ENCODE results near the gene HCRTR1.
A peak's percentile ranks its signal among the peaks of the same experiment; 100 is the strongest.

Gene HCRTR1

DNA sequence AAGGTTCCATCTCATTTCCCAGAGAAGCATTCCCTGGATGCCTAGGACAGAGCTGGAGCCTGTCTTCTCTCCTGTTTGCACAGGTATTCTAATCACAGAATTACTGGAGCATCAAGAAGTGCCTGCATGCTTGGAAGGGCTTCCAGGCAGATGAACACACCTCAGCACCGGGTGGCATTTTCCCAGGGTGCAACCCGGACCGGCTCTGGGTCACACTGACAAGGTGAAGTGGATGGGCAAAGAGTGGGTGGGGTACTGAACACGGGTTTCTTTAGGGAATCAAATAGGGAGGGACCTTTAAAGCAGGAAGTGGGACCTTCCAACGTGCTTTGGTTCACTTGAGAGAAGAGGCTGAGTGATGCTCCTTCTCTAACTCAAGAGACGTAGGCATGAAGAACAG is 34.3 kb downstream of the HCRTR1 start:
- DNase-seq = peak; percentile 17

DNA sequence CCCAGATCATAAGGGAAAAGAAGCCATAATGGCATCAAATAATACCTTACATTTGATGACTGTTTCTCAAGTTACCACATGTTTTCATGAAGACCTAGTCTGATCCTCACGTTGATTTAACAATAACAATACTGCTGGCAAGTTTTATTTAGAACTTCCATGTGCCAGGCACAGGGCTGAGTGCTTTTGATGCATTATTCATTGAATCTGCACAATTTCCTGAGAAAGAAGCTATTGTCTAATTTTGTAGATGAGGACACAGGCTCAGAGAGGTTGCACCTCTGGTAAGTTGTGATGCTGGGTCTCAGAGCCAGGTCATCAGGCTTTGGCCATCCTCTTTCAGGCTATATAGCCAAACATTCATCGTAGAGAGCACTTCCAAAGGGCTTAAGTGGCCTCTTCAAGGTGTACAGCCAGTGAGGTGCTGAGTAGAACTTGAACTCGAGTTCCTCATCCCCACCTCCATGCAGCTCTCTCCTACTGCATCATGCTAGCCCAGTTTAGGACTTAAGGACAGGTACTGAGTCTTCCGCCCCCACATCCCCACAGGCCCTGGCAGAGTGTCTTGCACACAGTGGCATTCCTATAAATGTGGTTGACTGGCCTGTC is 35.5 kb downstream of the HCRTR1 start:
- DNase-seq = no peak

DNA sequence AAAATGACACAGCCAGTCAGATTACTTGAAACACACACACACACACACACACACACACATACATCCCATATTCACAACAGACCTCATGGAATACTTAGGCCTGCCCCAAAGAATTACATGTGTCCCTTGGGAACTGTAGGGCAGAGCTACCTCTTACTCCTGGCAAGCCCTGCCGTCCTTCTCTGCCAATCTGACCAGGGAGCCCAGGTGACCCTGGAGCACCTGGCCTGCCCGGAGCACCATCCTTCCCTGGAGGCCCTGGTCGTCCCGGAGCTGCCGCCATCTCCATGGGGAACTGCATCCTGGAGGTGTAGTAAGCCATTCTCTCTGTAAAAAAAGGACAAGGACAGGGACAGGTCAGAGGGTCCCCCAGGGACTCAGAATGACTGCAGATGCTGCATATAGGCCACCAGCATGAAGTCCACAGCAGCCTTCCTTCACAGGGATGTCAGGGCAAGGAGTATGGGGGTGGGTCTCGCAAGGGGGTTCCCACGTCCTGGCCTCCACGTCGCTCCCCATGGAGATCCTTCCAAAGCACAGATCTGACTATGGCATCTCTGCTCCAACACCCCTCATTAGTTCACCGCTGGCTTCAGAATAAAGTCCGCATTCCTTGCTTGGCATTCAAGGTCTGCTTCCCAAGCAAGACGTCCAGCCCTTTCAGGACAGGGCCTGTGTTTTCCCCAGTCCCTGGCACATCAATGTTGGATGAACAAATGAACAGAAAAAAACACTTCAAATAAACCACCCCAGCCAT is 36.4 kb downstream of the HCRTR1 start:
- no peak for DNase-seq

DNA sequence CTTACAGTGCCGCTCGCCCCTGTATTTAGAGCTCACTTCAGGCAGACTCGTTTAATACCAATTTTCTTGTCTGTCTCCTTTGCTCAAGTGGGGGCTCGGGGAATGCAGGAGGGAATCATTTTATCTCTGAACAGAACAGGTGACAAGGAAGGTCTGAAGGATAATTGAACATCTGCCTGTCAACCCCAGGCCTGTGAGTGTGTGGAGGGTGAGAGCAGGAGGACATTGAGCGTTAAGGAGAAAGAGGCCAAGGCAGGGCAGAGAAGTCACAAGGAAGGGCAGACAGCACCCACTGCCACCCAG is 36.9 kb downstream of the HCRTR1 start:
- no peak for DNase-seq

DNA sequence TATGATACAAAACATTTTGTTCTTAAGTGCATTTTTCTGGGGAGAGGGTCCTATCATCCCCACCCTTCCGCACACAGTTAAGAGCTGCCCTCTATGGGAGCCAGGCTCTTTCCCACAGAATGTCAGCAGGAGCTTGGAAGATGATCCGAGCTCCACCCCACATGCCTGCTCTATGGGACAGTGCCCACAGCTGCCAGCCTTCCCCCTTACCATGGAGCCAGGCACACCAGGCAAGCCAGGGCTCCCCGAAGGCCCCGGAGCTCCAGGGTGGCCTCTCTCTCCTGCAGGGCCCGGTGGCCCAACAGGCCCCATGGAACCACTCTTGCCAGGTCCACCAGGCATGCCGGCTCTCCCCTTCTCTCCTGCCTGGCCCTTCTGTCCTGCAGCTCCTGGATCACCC is 37.6 kb downstream of the HCRTR1 start:
- DNase-seq = no peak

DNA sequence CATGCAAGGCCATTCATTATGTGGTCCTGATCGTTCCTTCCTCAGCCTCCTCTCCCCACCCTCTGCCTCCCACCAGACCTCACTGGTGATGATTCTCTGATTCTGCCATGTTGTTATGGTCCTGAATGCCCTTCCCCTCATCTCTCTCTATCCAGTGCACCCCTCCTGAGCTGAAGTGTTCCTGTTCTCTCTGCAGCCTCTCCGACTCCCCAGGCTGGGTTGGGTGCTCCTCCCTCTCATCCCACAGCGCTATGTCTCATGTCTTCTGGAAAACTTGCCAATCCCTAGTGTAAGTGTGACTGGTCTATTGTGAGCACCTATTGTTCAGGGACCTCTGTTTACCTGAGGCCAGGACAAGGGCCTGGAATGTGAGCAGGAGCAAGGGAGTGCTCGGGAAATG is 38.3 kb downstream of the HCRTR1 start:
- DNase-seq = no peak

DNA sequence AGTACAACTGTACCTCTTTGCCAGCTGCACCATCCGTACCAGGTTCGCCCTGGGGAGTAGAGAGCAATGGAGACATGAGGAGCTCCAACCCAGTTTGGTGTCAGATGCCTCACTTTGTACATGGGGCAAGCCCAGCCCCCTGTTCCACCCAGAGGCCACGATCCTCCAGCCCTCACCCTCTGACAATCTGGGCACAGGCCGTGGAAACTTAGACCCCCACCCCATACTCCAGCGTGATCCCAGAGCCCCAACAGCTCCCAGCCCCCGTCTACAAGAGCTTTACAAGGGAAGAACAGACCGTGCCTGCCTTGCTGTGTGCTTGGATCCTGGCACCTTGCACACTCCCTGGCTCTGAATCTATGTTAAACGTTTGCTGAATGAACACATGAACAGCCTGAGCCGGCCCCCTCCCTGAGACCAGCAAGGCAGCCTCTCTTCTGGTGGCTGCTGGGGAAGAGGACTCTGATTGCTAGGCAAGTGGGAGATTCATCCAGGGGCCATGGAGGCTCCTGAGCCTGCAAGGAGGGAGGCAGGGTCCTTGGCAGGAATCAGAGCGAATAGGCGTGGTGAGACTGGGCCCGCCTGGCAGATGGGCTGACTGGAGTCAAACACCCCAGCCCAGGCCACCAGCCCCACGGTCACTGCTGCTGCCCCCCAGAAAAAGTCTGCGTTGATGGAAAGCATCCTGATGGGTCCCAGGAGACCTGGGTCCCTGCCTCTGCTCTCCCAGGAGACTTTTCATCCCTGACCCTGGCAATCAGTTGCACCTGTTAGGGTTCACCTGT is 39.7 kb downstream of the HCRTR1 start:
- no peak for DNase-seq

DNA sequence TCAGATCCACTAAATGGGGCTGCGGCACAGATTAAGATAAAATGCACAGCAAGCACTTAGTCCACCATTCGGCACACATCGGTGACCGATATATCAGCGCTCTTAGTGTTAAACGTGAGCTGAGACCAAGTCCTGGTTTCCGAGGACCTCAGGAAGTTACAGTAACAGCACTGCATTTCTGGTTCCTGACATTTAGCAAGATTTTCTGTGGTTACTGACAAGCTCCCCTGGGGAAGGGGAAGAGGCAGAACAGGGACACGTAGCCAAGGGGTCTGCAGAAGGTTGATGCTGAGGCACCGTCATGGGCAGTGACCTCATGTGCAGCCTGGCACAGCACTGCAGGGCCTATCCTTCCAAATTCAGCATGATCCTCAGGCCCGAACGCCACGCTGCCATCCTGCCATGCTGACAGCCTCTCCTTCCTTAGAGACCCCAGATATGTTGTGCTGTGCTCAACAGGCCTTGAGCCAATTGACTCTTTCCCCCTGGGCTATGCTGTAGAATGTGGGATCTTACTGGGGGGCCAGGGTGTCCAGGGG is 40.6 kb downstream of the HCRTR1 start:
- no peak for DNase-seq

DNA sequence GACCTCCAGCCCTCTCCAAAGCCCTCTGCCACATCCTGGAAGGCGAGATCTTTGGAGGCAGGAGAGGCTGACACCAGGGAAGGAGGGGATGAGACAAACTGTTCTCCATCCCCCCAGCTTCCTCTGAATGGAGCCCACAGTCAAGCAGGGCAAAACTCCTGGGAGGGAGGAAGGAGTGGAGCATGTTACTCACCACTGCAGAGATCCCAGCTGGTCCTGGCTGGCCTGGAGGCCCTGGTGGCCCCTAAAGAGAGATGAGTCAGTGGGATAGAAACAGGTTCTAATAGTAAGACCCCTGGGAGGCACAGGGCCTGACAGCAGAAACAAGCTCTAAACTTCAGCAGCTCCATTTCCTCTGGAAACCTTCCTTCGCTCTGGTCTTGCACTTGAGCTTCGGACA is 41.2 kb downstream of the HCRTR1 start:
- DNase-seq = no peak

DNA sequence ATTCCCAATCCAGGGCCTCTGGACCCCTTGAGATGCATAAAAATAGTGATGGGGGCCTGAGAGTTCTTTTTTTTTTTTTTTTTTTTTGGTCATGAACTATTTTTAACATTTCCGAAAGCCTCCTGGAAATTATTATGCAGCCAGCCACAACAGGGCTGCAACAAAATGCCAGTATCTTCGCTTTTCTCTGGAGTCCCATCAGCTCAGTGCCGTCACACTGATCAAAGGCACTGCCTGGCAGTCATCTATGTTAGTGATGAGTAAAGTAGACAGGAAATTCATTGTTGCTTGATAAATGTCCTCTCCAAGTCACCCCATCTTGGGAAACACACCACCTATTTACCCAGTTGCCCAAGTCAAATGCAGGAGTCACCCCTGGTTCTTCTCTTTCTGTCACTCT is 42.4 kb downstream of the HCRTR1 start:
- DNase-seq = no peak

DNA sequence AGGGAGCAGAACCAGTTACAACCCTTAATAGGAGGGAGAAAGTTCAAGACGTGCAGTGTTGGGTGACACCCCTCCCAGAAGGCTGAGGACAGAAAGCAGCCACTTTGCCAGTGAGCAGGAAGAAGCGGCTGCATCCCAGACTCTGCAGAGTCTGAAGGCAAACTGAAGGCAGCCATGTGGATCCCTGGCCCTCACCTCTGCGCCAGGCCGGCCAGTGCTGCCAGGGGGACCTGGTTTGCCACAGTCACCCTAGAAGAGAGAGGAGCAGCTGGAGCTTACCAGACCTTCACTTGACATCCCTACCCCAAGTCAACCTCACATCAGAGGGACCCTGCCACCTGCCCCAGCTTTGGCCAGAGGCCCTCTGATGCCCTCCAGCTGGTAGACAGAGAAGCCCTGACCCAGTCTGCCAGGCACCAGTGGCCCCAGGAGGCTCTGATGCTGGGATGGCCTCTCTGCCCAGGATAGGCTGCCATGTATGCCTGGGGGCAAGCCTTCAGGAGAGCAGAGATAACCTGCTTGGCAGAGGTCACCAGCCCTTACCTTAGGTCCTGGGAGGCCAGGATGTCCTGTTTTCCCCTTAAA is 43.5 kb downstream of the HCRTR1 start:
- no peak for DNase-seq

DNA sequence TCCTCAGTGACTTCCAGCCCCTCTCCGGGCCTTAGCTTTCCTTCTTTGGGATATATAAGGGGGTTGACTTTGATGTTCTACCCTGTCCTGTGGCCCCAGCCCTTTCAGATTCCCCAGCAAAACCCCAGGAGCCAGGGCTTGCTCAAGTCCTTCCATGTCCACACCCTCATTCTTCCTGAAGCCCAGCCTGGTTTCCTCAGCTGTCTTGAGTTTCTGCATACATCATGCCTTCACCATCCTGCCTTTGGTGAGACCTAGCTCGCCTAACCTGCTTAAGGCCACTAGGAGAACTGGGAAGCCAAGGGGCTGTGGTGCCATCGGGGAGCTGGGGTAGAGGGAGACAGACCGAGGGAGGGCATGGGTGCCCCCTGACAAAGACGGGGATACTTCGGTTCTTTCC is 44.4 kb downstream of the HCRTR1 start:
- no peak for DNase-seq

DNA sequence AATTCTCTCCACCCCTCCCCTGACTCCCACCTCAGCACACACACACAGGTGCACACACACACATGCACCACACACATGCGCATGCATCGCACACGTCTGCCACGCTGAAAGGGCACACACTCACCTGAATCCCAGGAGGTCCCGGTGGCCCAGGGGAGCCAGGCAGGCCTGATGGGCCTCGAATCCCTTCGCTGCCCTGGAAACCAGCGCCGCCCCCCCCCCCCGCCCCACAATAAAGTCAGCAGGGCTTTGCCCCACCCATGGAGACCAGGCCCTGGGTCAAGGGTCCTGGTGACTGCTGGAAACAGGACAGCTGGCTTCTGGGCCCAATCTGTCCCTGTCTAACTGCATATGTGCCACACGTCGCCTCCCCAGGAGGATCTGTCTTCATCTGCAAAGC is 45.0 kb downstream of the HCRTR1 start:
- DNase-seq = no peak

DNA sequence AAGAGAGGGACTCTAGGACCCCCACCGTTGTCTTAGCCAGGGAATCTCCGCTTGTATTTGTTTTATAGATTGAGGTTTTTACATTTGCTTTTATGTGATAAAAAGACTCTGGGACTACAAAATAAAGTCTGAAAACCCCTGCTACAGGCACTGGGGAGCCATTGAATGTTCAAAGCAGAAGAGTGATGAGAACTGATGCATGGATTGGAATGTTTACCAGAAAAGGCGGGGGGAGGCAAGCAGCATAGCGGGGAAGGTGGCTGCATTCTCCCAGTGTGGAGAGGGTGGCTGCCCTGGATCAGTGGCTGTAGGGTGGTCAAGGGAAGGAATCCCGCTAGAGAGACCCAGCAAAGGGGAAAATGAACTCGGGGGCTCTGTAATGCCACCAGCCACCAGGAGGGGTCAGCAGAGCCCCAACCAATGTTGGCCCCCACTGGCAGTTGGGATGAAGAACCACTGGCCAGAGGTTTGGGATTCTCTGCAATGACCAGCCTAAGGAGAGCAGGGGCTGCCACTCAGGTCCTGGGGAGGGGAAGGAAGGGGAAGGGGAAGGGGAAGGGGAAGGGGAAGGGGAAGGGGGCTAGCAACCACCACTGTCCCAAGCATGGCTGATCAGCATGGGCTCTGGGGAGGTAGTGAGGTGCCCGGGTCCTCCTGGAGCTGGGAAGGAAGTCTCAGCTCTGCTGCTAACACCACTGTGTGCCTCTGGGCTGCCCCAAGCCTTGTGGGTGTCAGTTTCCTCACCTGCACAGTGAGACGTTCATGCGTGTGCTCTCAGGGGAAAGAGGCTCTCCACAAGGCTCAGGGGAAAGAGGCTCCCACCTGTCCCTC is 46.3 kb downstream of the HCRTR1 start:
- peak; percentile 29 for DNase-seq

DNA sequence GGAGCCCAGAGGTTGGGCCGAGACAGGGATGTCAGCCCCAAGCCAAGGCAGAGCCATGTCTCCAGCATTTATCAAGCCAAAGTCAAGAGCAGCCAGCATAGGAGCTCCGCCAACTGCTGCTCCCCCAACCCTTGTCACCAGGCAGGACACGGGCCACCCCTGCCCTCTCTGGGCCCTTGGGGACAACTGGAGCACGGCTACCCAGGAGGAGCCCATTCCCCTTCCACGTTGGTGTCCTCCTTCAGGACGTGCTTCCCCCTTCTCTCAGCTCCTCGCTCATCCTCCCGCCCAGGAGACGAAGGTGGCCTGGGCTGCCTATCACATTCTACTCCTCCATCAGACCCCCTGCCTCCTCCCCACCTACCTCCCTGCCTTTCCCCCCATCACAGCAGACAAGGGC is 47.0 kb downstream of the HCRTR1 start:
- no peak for DNase-seq

DNA sequence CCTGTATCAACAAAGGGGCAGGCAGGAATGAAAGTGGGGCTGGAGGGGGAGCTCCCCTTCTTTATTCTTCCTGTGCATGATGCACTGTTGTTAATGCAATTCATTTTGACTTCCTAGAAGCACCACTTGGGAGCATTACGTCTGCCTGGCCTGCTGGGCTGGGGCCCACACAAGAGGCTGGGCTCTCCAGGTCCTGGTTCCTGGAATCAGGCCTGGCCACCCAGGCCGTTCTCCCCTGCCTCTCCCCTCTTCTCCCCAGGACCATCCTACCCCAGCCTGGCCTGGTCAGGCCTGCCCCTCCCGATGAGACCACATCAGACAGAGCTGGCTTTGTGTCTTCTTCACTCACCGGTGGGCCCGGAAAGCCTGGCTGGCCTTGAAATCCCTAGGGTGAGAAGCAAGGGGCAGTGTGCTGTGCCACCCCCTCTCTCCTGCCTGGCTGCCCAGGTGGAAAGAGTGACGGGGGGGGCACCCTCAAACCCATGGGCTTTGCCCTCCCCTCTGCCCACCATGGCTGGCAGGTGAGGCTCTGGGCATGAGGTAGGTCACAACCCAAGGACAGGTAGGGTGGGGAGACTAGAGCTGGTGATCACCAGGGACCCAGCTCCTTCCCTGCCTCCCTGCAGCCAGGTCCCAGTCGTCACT is 47.9 kb downstream of the HCRTR1 start:
- no peak for DNase-seq

DNA sequence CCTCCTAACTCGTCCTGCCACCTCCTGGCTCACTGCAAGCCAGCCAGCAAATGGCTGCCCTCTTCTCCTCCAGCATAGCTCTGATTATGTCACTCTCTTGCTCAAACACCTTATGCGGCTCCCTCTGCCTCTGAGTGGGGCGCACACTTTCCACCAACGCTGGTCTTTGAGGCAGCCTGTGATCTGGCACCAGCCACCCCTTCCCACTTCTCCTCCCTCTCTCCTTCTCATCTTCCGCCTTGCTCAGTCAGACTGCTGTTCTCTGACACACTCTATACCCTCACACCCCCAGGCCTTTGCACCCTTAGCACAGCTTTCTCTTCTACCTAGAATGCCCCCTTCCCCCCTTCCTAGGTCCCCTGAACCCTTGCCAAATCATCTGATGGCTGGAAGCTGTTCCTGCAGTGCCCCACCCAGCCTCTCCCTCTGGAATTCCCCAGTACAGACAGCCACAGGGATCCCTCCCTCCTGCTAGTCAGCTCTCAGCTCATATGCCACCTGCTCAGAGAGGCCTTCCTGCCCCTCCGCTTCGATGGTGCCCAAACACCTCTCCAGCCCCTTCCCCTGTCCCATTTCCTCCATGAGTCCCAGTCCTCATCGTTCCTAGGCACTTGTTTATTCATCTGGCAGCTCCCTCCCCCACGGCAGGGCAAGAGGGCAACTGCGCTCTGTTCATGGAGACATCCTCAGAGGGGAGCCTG is 48.9 kb downstream of the HCRTR1 start:
- DNase-seq = no peak

DNA sequence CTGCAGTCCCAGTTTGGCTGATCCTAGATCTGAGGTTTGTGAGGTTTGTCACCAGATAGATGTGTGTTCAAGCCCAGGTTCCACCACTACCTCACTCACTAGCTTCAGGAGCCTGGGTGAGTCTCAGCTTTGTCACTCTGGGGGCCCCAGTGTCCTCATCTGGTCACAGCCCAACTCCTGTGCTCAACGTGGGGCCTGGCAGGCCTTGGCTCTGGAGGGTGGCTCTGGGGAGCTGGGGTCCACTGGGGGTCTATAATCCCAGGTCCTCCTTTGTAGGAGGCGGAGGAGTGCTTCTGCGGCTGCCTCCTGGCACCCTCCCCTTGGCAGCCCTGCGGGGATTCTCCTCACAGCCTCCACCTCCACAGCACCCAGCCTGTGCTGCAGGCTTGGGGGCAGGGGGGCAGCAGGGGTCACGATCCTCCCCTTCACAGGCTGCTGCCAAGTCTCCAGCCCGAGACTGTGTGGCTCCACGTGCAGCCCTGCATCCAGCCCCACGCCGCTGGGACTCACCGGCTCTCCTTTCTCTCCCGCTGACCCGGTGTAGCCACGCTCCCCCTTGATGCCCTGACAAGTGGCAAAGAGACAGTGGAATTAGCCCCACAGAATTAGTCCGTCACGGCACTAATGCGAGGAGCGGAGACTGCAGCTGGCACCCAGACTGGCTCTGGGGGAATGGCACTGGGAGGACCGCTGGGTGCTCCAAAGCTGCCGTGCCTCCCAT is 49.7 kb downstream of the HCRTR1 start:
- no peak for DNase-seq

DNA sequence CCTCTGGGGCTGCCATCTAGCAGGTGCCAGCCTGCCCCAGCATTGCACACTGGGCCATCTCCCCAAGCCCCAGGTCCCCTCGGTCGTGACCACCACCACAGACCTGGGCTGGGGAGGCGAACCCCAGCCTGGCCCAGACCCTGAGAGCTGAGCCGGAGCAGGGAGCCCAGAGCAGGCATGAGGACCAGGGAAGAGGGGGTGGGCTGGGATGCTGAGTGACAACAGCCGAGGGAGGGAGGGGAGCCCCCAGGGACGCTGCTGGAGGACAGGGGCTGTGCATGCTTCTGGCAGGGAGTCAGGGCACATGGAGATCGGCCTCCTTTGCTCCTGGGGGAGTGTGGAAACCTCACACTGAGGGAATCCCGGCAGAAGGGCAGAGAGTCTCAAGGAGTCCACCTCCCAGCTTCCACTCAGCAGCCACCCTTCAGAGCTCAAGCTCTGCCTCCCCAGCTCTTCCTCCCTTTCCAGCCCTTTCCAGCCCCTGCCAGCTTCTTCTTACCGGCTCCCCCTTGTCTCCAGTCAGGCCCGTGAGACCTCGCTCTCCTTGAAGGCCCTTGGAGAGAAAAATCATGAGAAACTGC is 50.9 kb downstream of the HCRTR1 start:
- DNase-seq = no peak

DNA sequence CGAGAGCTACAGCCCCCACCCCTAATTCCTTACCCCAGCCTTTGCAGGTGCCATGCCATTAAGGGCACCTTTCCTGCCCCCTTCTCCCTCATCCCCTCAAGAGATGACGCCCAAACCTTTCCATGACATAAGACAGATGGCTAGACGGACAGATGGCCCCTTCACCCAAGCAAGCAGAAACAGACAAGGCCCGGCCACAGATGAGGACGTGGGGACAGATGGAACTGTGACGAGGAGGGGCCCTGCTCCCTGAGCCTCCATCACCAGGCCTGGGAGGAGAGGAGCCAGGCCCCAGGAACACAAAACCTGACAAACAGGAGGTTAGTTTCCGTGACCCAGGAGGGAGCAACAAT is 51.9 kb downstream of the HCRTR1 start:
- DNase-seq = no peak
